A673 (cell line): ENCODE data around the gene ADRA1B.

Source experiments
- EZH2 ChIP-seq: fragments of 200-600 bp; sonication (generic); IDR thresholded peaks from 2 replicates; pipeline ENCODE4 v1.6.1; 2017; ENCODE audit warnings: borderline replicate concordance, low read depth, mild to moderate bottlenecking, mixed read lengths, antibody characterized with exemption, low read length; ENCODE audit not compliant: poor library complexity, severe bottlenecking
- TF ChIP-seq, protein P1 (sequence below): fragments of 300-800, 200-600 bp; sonication (generic); conservative IDR thresholded peaks from 2 replicates; pipeline ENCODE4 v1.5.1; 2017; ENCODE audit warnings: low read depth, mild to moderate bottlenecking, antibody characterized with exemption, low read length, moderate library complexity, mixed read lengths

GRCh38 chr5:159906943-159907342 lies 9.3 kb upstream of the ADRA1B start:
- TF ChIP-seq, protein P1, sequence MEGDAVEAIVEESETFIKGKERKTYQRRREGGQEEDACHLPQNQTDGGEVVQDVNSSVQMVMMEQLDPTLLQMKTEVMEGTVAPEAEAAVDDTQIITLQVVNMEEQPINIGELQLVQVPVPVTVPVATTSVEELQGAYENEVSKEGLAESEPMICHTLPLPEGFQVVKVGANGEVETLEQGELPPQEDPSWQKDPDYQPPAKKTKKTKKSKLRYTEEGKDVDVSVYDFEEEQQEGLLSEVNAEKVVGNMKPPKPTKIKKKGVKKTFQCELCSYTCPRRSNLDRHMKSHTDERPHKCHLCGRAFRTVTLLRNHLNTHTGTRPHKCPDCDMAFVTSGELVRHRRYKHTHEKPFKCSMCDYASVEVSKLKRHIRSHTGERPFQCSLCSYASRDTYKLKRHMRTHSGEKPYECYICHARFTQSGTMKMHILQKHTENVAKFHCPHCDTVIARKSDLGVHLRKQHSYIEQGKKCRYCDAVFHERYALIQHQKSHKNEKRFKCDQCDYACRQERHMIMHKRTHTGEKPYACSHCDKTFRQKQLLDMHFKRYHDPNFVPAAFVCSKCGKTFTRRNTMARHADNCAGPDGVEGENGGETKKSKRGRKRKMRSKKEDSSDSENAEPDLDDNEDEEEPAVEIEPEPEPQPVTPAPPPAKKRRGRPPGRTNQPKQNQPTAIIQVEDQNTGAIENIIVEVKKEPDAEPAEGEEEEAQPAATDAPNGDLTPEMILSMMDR, result no peak
- TF ChIP-seq EZH2, result no peak
